ENCODE data around the gene CRIM1.

DNA sequence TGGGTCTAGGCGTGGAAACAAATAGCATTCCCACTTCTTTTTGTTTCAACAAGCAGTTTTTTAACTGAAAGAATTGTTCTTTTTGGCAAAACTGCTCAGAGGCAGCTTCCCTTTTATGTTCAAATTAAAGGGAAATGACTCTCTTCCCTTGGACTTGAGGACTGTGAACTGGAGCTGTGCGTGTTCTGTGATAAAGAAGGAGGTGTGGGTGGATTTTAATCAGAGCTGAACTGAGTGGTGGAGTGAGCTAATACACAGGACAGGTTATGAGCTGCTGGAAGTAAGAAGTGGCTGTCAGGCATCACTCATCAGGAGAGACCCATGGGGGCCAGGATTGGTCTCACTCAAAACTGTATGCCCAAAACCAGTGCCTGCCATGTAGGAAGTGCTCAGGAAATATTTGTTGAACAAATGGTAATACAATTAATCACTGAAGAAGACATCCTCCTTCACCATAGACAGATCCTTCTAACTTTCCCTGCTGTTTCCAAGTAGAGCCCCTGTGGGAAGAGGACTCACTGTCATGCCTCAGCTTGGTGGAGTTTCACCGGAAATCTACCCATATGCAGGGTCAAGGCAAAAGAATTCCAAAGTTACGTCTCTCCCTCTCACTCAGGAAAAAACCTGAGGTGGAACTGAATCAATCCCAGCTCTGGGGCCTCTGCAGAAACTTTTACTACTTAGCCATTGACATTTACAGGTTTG lies 186.5 kb downstream of the CRIM1 start:
- no peak for TF ChIP-seq TAF1 (IDR thresholded peaks at IDR 0.05; ENCODE audit: low read depth)
- TF ChIP-seq, protein P1, sequence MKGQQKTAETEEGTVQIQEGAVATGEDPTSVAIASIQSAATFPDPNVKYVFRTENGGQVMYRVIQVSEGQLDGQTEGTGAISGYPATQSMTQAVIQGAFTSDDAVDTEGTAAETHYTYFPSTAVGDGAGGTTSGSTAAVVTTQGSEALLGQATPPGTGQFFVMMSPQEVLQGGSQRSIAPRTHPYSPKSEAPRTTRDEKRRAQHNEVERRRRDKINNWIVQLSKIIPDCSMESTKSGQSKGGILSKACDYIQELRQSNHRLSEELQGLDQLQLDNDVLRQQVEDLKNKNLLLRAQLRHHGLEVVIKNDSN (IDR thresholded peaks at IDR 0.05) = no peak
- no peak for TF ChIP-seq TCF12 (IDR thresholded peaks at IDR 0.05; ENCODE audit: low read depth)
